Measurements from ENCODE around the gene PLA2G1B. TPM values are rescaled to one million over a fixed set of nuclear protein-coding genes. Genes with fewer than 3 reads are reported as not detected.
A peak's percentile ranks its signal among the peaks of the same experiment; 100 is the strongest.

The PLA2G1B gene
- total and polyA plus RNA-seq, 9 of the 15 experiments (the other 6 are each of a cell fraction or from before 2014, with no cell fraction given), result 1.4 TPM; not detected in 8

GRCh38 chr12:120317224-120318105, 10.1 kb downstream of the PLA2G1B start (continued):
- TF ChIP-seq DNMT1 (IDR thresholded peaks at IDR 0.05) (no peak), ETV1 (tag; conservative IDR thresholded peaks at IDR 0.05; ENCODE audit: low read depth) (no peak), PCBP1 (IDR thresholded peaks at IDR 0.05; ENCODE audit: low read depth, low read length, poor library complexity, severe bottlenecking) (no peak), NFATC3 (IDR thresholded peaks at IDR 0.05) (no peak), FOXA1 (IDR thresholded peaks at IDR 0.05; ENCODE audit: borderline replicate concordance) (peak; percentile 58; the same call in 1 of the 2 replicates), L3MBTL2 (IDR thresholded peaks at IDR 0.05) (peak; percentile 99), PHB (CRISPR knock-in tag; IDR thresholded peaks at IDR 0.05) (no peak), FOXK1 (CRISPR knock-in tag; IDR thresholded peaks at IDR 0.05; ENCODE audit: borderline replicate concordance) (peak; percentile 99), MAFG (tag; conservative IDR thresholded peaks at IDR 0.05) (no peak), ZNF165 (CRISPR knock-in tag; IDR thresholded peaks at IDR 0.05; ENCODE audit: borderline replicate concordance) (no peak), ARID1B (IDR thresholded peaks at IDR 0.05) (peak; percentile 22), NBN (IDR thresholded peaks at IDR 0.05; ENCODE audit: low read depth) (peak; percentile 40; the same call in 1 of the 2 replicates), CC2D1A (IDR thresholded peaks at IDR 0.05) (no peak), SMARCE1 (IDR thresholded peaks at IDR 0.05) (peak; percentile 61; the same call in 1 of the 2 replicates), ZNF785 (CRISPR knock-in tag; IDR thresholded peaks at IDR 0.05) (no peak), NCOA1 (IDR thresholded peaks at IDR 0.05; ENCODE audit: low read depth) (no peak; the same call in 1 of the 2 replicates), CREB3L1 (IDR thresholded peaks at IDR 0.05; ENCODE audit: borderline replicate concordance, low read depth) (peak; percentile 94), ZBTB49 (CRISPR knock-in tag; IDR thresholded peaks at IDR 0.05; ENCODE audit: borderline replicate concordance) (no peak), TCF7L2 (IDR thresholded peaks at IDR 0.05; ENCODE audit: low read depth, low read length) (no peak), ZNF77 (CRISPR knock-in tag; IDR thresholded peaks at IDR 0.05) (no peak), TEAD1 (CRISPR knock-in tag; IDR thresholded peaks at IDR 0.05) (peak in 1 of 2 experiments; percentile 48; a peak in 2 of 4 replicates), ATF2 (CRISPR knock-in tag; IDR thresholded peaks at IDR 0.05) (no peak), ZBTB43 (CRISPR knock-in tag; IDR thresholded peaks at IDR 0.05) (no peak; the same call in 1 of the 2 replicates)

Data from K562 (cell line).